Endodermal cell (in vitro differentiated cells): ENCODE results near the gene RBM12. TPM values are rescaled to one million over a fixed set of nuclear protein-coding genes. Genes with fewer than 3 reads are reported as not detected.
A peak's percentile ranks its signal among the peaks of the same experiment; 100 is the strongest.

Experiments used
- DNase-seq: peaks from one replicate; pipeline ENCODE4 v3.0.0-alpha.2; 2017
- H3K27ac ChIP-seq: 2 replicates; pipeline ENCODE4 v1.5.1; 2013; ENCODE audit warnings: mild to moderate bottlenecking, low read depth, low read length, moderate library complexity
- H3K27me3 ChIP-seq: 2 replicates; pipeline ENCODE4 v1.6.1; 2013; ENCODE audit warnings: mild to moderate bottlenecking, low read length, moderate library complexity; ENCODE audit not compliant: insufficient read depth, control insufficient read depth, poor library complexity, severe bottlenecking
- H3K36me3 ChIP-seq: 2 replicates; pipeline ENCODE4 v1.7.0; 2013; ENCODE audit warnings: mild to moderate bottlenecking, low read length, moderate library complexity; ENCODE audit not compliant: control insufficient read depth, insufficient read depth
- H3K4me1 ChIP-seq: one replicate; pipeline ENCODE4 v1.7.0; 2013; ENCODE audit warnings: low read length; ENCODE audit not compliant: control insufficient read depth, insufficient read depth
- H3K4me3 ChIP-seq: 2 replicates; pipeline ENCODE4 v1.5.1; 2013; ENCODE audit warnings: mild to moderate bottlenecking, low read length, moderate library complexity
- H3K9ac ChIP-seq: 2 replicates; pipeline ENCODE4 v1.6.1; 2013; ENCODE audit warnings: mild to moderate bottlenecking, low read length, moderate library complexity; ENCODE audit not compliant: poor library complexity, severe bottlenecking; ENCODE audit errors: extremely low read depth
- H3K9me3 ChIP-seq: 2 replicates; pipeline ENCODE4 v1.6.1; 2013; ENCODE audit warnings: mild to moderate bottlenecking, low read length, moderate library complexity; ENCODE audit not compliant: control insufficient read depth
- H3K27ac Mint-ChIP-seq: 2 replicates; pipeline ENCODE4 v1.8.0; 2020; ENCODE audit warnings: mixed read lengths
- H3K27me3 Mint-ChIP-seq: 2 replicates; pipeline ENCODE4 v1.8.0; 2021; ENCODE audit warnings: mild to moderate bottlenecking, mixed read lengths; ENCODE audit not compliant: insufficient read depth
- H3K36me3 Mint-ChIP-seq: 2 replicates; pipeline ENCODE4 v1.8.0; 2020; ENCODE audit warnings: low read depth, mixed read lengths
- H3K4me1 Mint-ChIP-seq: 2 replicates; pipeline ENCODE4 v1.8.0; 2020; ENCODE audit warnings: mixed read lengths
- H3K4me3 Mint-ChIP-seq: 2 replicates; pipeline ENCODE4 v1.8.0; 2020; ENCODE audit warnings: mild to moderate bottlenecking, moderate library complexity, mixed read lengths
- H3K9me3 Mint-ChIP-seq: 2 replicates; pipeline ENCODE4 v1.8.0; 2020; ENCODE audit warnings: mild to moderate bottlenecking, mixed read lengths
- CTCF ChIP-seq: fragments of 200-600 bp; sonication (generic); conservative IDR thresholded peaks from 2 replicates; pipeline ENCODE4 v1.5.0; 2021; ENCODE audit warnings: antibody characterized with exemption, mild to moderate bottlenecking
- WGBS, 2 experiments: methylation state at CpG; one replicate each; pipeline versions ENCODE4 v1.1.5 to v1.1.7; 2013; ENCODE audit warnings: missing lambda C conversion rate in 2 of 2, mixed read lengths in 1 of 2; ENCODE audit not compliant: insufficient coverage in 1 of 2, insufficient read length in 1 of 2; 5-methylcytosine and 5-hydroxymethylcytosine counted together
- total RNA-seq, 2 donors: library from RNA; stranded (reverse); fragmentation: NEBNext Ultra II Directional in 1 of 2; extraction: Animal tissue kit (Norgen Biotek cat#: 25700) in 1 of 2; gene quantifications; 2 replicates in 1 of 2; 3 replicates in 1 of 2; pipeline ENCODE4 v1.2.1, GENCODE V29; 2021

The RBM12 gene
- total RNA-seq, 2 donors from 2014 or later: 106 to 158 TPM

GRCh38 chr20:35635652-35636051, 29.0 kb downstream of the RBM12 start:
- Mint-ChIP-seq H3K9me3 (no peaks in the 10 kb centered on the region), H3K27ac (peak overlapping the region; percentile 38)

GRCh38 chr20:35632539-35633115, 32.1 kb downstream of the RBM12 start:
- Histone ChIP-seq H3K36me3 (peaks cover 54% of the 10 kb centered on the region), H3K9me3 (no peaks in the 10 kb centered on the region), H3K4me3 (no peak overlapping the region), H3K27me3 (no peaks in the 10 kb centered on the region), H3K9ac (no peak overlapping the region), H3K27ac (no peak overlapping the region), H3K4me1 (no peaks in the 10 kb centered on the region)
- Mint-ChIP-seq H3K36me3 (peaks cover 38% of the 10 kb centered on the region), H3K4me3 (no peak overlapping the region), H3K27ac (peak overlapping the region; percentile 60), H3K4me1 (peaks cover 4% of the 10 kb centered on the region), H3K9me3 (no peaks in the 10 kb centered on the region), H3K27me3 (no peaks in the 10 kb centered on the region)
- 96 to 100% methylated on average over 3 to 13 of the region's 13 CpGs for WGBS, 2 experiments
- DNase-seq: no peak
- no peak for TF ChIP-seq CTCF

More at GRCh38 chr20:35635652-35636051, 29.0 kb downstream of the RBM12 start:
- Histone ChIP-seq H3K36me3 (peaks cover 27% of the 10 kb centered on the region), H3K27me3 (no peaks in the 10 kb centered on the region), H3K9me3 (no peaks in the 10 kb centered on the region), H3K4me1 (no peaks in the 10 kb centered on the region), H3K9ac (no peak overlapping the region), H3K27ac (peak overlapping the region; percentile 9), H3K4me3 (no peak overlapping the region)
- Mint-ChIP-seq H3K4me1 (peaks cover 17% of the 10 kb centered on the region), H3K27me3 (no peaks in the 10 kb centered on the region), H3K36me3 (peaks cover 17% of the 10 kb centered on the region), H3K4me3 (no peak overlapping the region)
- no peak for DNase-seq
- no peak for TF ChIP-seq CTCF
- WGBS, 2 experiments: 90 to 94% methylated on average over 2 to 4 of the region's 4 CpGs

- Mint-ChIP-seq H3K9me3 (no peaks in the 10 kb centered on the region), H3K27me3 (no peaks in the 10 kb centered on the region), H3K4me1 (no peaks in the 10 kb centered on the region), H3K27ac (no peak overlapping the region), H3K4me3 (no peak overlapping the region), H3K36me3 (peaks cover 55% of the 10 kb centered on the region)
- H3K36me3 ChIP-seq: peaks cover 71% of the 10 kb centered on the region
- DNase-seq: no peak
- H3K4me3 ChIP-seq: no peak overlapping the region
- H3K27ac ChIP-seq: no peak overlapping the region
- no peaks in the 10 kb centered on the region for H3K9me3 ChIP-seq
- no peaks in the 10 kb centered on the region for H3K27me3 ChIP-seq
- no peak for TF ChIP-seq CTCF
- no peak overlapping the region for H3K9ac ChIP-seq
- WGBS, 2 experiments: 96 to 100% methylated on average over 3 to 4 of the region's 4 CpGs
- H3K4me1 ChIP-seq: no peaks in the 10 kb centered on the region
These were observed 34.1 kb downstream of the RBM12 start for GRCh38 chr20:35630636-35631035.
